ENCODE results near the gene TUBB1. TPM values are rescaled to one million over a fixed set of nuclear protein-coding genes. Genes with fewer than 3 reads are reported as not detected.
"Not testable (repeated sequence)": the region's sequence is repeated elsewhere in the genome, so short reads cannot be mapped to it uniquely, and the experiment has no call there.

TUBB1 gene
- total RNA-seq, 1 donor from 2014 or later, result 0.19 TPM

GRCh38 chr20:59007665-59008511, 11.3 kb upstream of the TUBB1 start:
- H3K9me3 Mint-ChIP-seq (ENCODE audit: low read depth), result no peaks in the 10 kb centered on the region
- H3K27me3 Mint-ChIP-seq, result peaks cover 31% of the 10 kb centered on the region
- peaks cover 2% of the 10 kb centered on the region for H3K36me3 Mint-ChIP-seq (ENCODE audit: insufficient read depth)
- peak overlapping the region; percentile 66 for H3K4me3 Mint-ChIP-seq (ENCODE audit: low read depth)
- peaks cover 3% of the 10 kb centered on the region for H3K4me1 Mint-ChIP-seq (ENCODE audit: low read depth)
- no peak for TF ChIP-seq CTCF (IDR thresholded peaks at IDR 0.05; ENCODE audit: unreplicated experiment)
- H3K27ac Mint-ChIP-seq, result no peak overlapping the region
- no peak for DNase-seq (ENCODE audit: low spot score, unreplicated experiment)

- DNase-seq (ENCODE audit: low spot score, unreplicated experiment), result no peak
- peaks cover under 1% of the 10 kb centered on the region for H3K36me3 Mint-ChIP-seq (ENCODE audit: insufficient read depth)
- H3K27me3 Mint-ChIP-seq, result peaks cover 39% of the 10 kb centered on the region
- peaks cover 3% of the 10 kb centered on the region for H3K4me1 Mint-ChIP-seq (ENCODE audit: low read depth)
- H3K4me3 Mint-ChIP-seq (ENCODE audit: low read depth), result no peak overlapping the region
- H3K9me3 Mint-ChIP-seq (ENCODE audit: low read depth), result no peaks in the 10 kb centered on the region
- H3K27ac Mint-ChIP-seq, result no peak overlapping the region
- TF ChIP-seq CTCF (IDR thresholded peaks at IDR 0.05; ENCODE audit: unreplicated experiment), result no peak
Observed at GRCh38 chr20:59008715-59009336, 10.4 kb upstream of the TUBB1 start.

DNA sequence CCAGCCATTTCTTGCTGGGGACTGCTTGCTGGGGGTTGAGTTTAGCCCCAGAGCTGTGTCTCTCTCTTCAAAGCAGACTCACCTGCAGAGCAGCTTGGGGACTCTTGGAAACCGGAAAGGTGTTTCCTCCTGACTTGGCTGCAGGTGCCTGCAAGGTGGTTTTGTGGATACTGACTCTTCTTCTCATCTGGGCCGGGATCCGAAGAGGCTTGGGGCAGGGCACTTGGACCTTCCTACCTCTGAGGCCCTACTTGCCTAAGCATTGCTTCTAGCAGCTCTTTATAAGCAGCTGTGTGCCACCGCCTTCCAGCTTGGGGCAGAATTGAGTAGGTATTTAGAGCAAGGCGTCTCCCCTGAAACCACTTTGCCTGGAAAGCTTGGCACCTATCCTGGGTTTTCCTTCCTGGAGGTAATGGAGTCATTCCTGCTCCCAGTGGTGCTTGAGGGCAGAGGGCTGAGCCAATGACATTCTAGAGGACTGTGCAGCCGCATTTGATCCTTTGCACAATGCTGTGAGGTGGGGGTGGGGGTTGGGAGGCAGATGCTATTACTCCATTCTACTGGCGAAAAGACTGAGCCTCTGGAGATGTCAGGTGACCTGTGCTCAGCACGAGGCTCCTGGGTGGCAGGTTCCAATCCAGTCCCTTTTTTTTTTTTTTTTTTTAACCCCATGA, 8.8 kb upstream of the TUBB1 start:
- Mint-ChIP-seq H3K27ac (no peak overlapping the region), H3K4me1 (ENCODE audit: low read depth) (peaks cover 2% of the 10 kb centered on the region), H3K36me3 (ENCODE audit: insufficient read depth) (no peaks in the 10 kb centered on the region), H3K27me3 (peaks cover 50% of the 10 kb centered on the region), H3K4me3 (ENCODE audit: low read depth) (no peak overlapping the region), H3K9me3 (ENCODE audit: low read depth) (no peaks in the 10 kb centered on the region)
- no peak for DNase-seq (ENCODE audit: low spot score, unreplicated experiment)
- no peak for TF ChIP-seq CTCF (IDR thresholded peaks at IDR 0.05; ENCODE audit: unreplicated experiment)

DNA sequence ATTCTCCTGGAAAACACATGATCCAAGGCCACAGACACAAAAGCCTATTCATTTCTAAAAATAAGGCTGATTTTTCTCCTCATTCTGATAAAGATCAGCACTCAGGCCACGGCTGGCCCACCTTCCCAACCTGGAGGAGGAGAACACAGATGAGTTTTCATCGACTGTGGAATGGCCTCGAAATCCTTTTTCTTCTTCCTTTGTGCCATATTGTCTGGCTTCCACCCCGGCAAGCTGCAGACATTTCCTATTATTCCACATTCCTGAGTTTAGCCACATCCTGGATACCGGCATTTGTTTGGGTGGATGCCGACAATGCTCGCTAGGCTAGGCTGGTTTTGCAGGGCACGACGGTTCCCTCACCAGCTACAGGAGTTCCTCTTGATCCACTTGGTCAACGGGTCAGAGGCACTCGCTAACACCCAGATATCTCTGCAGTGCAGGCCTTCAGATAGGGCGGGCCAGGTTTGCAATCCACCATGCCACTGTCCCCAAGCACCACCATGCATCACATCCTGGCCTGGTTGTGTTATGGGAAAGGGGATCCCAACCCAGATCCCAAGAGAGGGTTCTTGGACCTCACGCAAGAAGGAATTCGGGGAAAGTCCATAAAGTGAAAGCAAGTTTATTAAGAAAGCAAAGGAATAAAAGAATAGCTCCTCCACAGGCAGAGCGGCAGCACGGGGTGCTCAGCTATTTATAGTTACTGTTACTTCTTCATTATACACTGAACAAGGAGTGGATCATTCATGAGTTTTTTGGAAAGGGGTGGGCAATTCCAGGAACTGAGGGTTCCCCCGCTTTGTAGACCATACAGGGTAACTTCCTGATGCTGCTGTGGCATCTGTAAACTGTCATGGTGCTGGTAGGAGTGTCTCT, 8.0 kb upstream of the TUBB1 start:
- Mint-ChIP-seq H3K27me3 (peaks cover 52% of the 10 kb centered on the region), H3K4me1 (ENCODE audit: low read depth) (peaks cover 8% of the 10 kb centered on the region), H3K36me3 (ENCODE audit: insufficient read depth) (no peaks in the 10 kb centered on the region), H3K9me3 (ENCODE audit: low read depth) (no peaks in the 10 kb centered on the region), H3K4me3 (ENCODE audit: low read depth) (no peak overlapping the region), H3K27ac (no peak overlapping the region)
- TF ChIP-seq CTCF (IDR thresholded peaks at IDR 0.05; ENCODE audit: unreplicated experiment), result no peak
- DNase-seq (ENCODE audit: low spot score, unreplicated experiment), result no peak

- H3K27me3 Mint-ChIP-seq, result peaks cover 53% of the 10 kb centered on the region
- H3K4me3 Mint-ChIP-seq (ENCODE audit: low read depth); H3K36me3 Mint-ChIP-seq (ENCODE audit: insufficient read depth); DNase-seq (ENCODE audit: low spot score, unreplicated experiment); H3K9me3 Mint-ChIP-seq (ENCODE audit: low read depth); H3K27ac Mint-ChIP-seq: not testable (repeated sequence)
- peaks cover 13% of the 10 kb centered on the region for H3K4me1 Mint-ChIP-seq (ENCODE audit: low read depth)
Observed at GRCh38 chr20:59011874-59012157, 7.4 kb upstream of the TUBB1 start.

Measured in progenitor cell of endocrine pancreas (in vitro differentiated cells).